NCI-H446 treated with DMSO at 0.1 percent for 48 hours (cell line): ENCODE measurements around the gene MMEL1.
"Not testable (repeated sequence)": the region's sequence is repeated elsewhere in the genome, so short reads cannot be mapped to it uniquely, and the experiment has no call there.

Experiments used
- DNase-seq: peaks from one replicate; lab custom pipeline; 2025; lab: John Stamatoyannopoulos, UW

MMEL1 gene

GRCh38 chr1:2590233-2591141 lies 42.3 kb downstream of the MMEL1 start:
- DNase-seq = no peak

GRCh38 chr1:2589431-2590232 lies 43.2 kb downstream of the MMEL1 start:
- DNase-seq = no peak

GRCh38 chr1:2588661-2589430 lies 44.0 kb downstream of the MMEL1 start:
- DNase-seq = no peak

- DNase-seq = no peak
Measured at GRCh38 chr1:2587860-2588571, 44.8 kb downstream of the MMEL1 start.

- no peak for DNase-seq
Measured at GRCh38 chr1:2587071-2587859, 45.6 kb downstream of the MMEL1 start.

- peak; percentile 98 for DNase-seq
Measured at GRCh38 chr1:2586154-2587070, 46.4 kb downstream of the MMEL1 start, which contains the start of gene PRXL2B. Gene PRXL2B, plus strand, starts transcription at chr1:2586777. Its CDS starts 109 bp downstream, at chr1:2586886.

GRCh38 chr1:2585318-2586092 lies 47.3 kb downstream of the MMEL1 start:
- DNase-seq = no peak

- DNase-seq = no peak
Measured at GRCh38 chr1:2584686-2585317, 48.0 kb downstream of the MMEL1 start.

- no peak for DNase-seq
Measured at GRCh38 chr1:2583871-2584351, 48.9 kb downstream of the MMEL1 start.

GRCh38 chr1:2583331-2583791 lies 49.5 kb downstream of the MMEL1 start:
- no peak for DNase-seq

GRCh38 chr1:2582391-2582790 lies 50.4 kb downstream of the MMEL1 start:
- DNase-seq = no peak

GRCh38 chr1:2580691-2581090 lies 52.1 kb downstream of the MMEL1 start:
- no peak for DNase-seq

GRCh38 chr1:2578758-2579118 lies 54.1 kb downstream of the MMEL1 start:
- DNase-seq = no peak

GRCh38 chr1:2577565-2578075 lies 55.2 kb downstream of the MMEL1 start:
- not testable (repeated sequence) for DNase-seq

GRCh38 chr1:2575801-2576663 lies 56.8 kb downstream of the MMEL1 start:
- DNase-seq = no peak

GRCh38 chr1:2574350-2574749 lies 58.5 kb downstream of the MMEL1 start:
- no peak for DNase-seq
